MCF 10A (cell line): ENCODE data around the gene PIGZ. TPM values are rescaled to one million over a fixed set of nuclear protein-coding genes. Genes with fewer than 3 reads are reported as not detected.
A peak's percentile ranks its signal among the peaks of the same experiment; 100 is the strongest.

ENCODE experiments used
- BruUV-seq: library from RNA; stranded (reverse); fragments of 400-500 nt; replicated peaks from 2 replicates; lab custom pipeline; 2021; lab: Mats Ljungman, UMichigan
- CTCF ChIA-PET: fragments of 300-600 bp; sonication (Branson Sonifier 250); formaldehyde crosslinking; extraction: SDS; loops from one replicate; lab custom pipeline; 2021; ENCODE audit warnings: antibody characterized with exemption, inconsistent platforms; lab: Yijun Ruan, JAX
- POLR2A ChIA-PET: fragments of 300-600, 350-650 bp; sonication (Branson Sonifier 250); formaldehyde crosslinking; extraction: SDS; loops from one replicate; lab custom pipeline; 2020; ENCODE audit warnings: antibody characterized with exemption, inconsistent platforms; lab: Yijun Ruan, JAX
- DNase-seq: peaks from one replicate; pipeline ENCODE4 v3.0.0-alpha.2; 2018; ENCODE audit not compliant: unreplicated experiment
- H3K27ac Mint-ChIP-seq: one replicate; pipeline ENCODE4 v1.8.0; 2022; ENCODE audit warnings: mild to moderate bottlenecking, low read depth, mixed read lengths; ENCODE audit not compliant: unreplicated experiment
- H3K27me3 Mint-ChIP-seq: one replicate; pipeline ENCODE4 v1.8.0; 2022; ENCODE audit warnings: mixed read lengths; ENCODE audit not compliant: insufficient read depth, unreplicated experiment
- H3K36me3 Mint-ChIP-seq: one replicate; pipeline ENCODE4 v1.8.0; 2022; ENCODE audit warnings: mild to moderate bottlenecking, moderate library complexity, mixed read lengths; ENCODE audit not compliant: insufficient read depth, unreplicated experiment
- H3K4me1 Mint-ChIP-seq: one replicate; pipeline ENCODE4 v1.8.0; 2022; ENCODE audit warnings: mixed read lengths; ENCODE audit not compliant: insufficient read depth, unreplicated experiment
- H3K4me3 Mint-ChIP-seq: one replicate; pipeline ENCODE4 v1.8.0; 2022; ENCODE audit warnings: mild to moderate bottlenecking, moderate library complexity, mixed read lengths; ENCODE audit not compliant: unreplicated experiment
- H3K9me3 Mint-ChIP-seq: one replicate; pipeline ENCODE4 v1.8.0; 2022; ENCODE audit warnings: mixed read lengths; ENCODE audit not compliant: unreplicated experiment
- intact Hi-C: fragments of 100-400 bp; cut with micrococcal nuclease; formaldehyde crosslinking; loops from 2 replicates; pipeline ENCODE4 v1.14.1; 2022
- total RNA-seq: library from RNA; stranded (reverse); gene quantifications from 2 replicates; pipeline ENCODE4 v1.2.3, GENCODE V29; 2022
- TF ChIP-seq, protein P1 (sequence below): fragments of 200-600 bp; IDR thresholded peaks from one replicate; pipeline ENCODE4 v1.8.0; 2022; ENCODE audit warnings: antibody characterized with exemption, mild to moderate bottlenecking; ENCODE audit not compliant: unreplicated experiment

Gene PIGZ
- total RNA-seq, 1 experiment from 2014 or later: 5.2 TPM

DNA sequence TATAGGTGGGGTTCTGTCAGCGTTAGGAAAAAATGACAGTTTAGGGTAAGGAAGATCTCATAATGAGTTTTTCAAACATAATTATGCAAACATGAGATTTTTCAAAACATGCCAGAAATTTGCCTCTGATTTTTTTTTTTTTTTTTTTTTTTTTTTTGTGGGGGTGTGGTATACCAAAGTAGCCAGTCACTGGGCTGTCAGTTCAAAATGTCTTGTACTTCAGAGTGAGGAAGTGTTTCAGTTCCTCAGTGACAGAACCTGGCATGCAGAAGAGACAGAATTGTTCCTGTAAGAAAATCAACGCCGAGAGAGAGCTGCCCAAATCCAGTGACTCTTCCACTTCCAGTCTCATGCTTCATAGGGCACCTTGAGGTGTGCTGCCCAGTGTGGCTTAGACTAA, 36.0 kb downstream of the PIGZ start:
- BruUV-seq: no TSS peak
- POLR2A ChIA-PET: interaction anchor here (0.9 kb wide), 1 partner anchor 16 kb away, joined by 3 read pairs; no protein-coding TSS in a partner anchor

DNA sequence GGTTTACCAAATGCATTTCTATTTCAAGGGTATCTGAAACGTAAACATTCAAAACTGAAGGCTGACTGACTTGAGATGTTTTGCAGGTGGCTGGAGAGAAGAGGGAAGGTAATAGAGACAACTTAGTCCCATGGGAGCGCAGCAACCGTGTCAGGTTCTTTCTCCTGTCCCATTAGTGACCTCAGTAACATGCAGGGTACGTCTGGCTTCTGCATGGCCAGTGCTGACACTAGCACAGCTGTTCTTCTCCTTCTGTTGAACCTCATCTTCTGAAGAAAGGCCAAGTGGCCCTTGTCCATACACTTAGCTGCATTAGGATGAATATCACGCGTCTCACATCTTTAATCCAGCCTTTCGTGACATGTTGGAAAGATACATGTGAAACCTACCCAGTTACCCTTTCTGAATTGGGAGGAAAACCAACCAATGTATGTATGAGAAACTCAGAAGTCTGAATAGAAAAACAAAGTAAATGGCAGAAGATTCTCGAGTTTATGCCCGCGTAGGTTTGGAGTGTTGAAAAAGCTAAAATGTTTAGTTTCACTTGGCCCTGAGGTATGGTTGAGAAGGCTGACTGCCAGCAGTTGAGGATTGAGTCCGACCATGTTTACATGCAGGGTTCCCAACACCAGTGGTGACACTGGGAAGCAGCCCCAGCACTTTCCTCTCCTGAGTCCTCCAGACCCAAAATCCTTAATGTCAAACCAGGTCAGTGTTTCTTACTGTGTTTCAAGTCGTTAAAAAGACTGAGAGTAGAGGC, 36.6 kb downstream of the PIGZ start:
- intact Hi-C loops: no loop called here
- H3K36me3 Mint-ChIP-seq: peaks cover 88% of the 10 kb centered on the region
- no peaks in the 10 kb centered on the region for H3K4me1 Mint-ChIP-seq
- CTCF ChIA-PET: interaction anchor here (1.4 kb wide), 1 partner anchor 10 kb away, joined by 4 read pairs; no protein-coding TSS in a partner anchor
- TF ChIP-seq, protein P1, sequence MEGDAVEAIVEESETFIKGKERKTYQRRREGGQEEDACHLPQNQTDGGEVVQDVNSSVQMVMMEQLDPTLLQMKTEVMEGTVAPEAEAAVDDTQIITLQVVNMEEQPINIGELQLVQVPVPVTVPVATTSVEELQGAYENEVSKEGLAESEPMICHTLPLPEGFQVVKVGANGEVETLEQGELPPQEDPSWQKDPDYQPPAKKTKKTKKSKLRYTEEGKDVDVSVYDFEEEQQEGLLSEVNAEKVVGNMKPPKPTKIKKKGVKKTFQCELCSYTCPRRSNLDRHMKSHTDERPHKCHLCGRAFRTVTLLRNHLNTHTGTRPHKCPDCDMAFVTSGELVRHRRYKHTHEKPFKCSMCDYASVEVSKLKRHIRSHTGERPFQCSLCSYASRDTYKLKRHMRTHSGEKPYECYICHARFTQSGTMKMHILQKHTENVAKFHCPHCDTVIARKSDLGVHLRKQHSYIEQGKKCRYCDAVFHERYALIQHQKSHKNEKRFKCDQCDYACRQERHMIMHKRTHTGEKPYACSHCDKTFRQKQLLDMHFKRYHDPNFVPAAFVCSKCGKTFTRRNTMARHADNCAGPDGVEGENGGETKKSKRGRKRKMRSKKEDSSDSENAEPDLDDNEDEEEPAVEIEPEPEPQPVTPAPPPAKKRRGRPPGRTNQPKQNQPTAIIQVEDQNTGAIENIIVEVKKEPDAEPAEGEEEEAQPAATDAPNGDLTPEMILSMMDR: no peak
- no peaks in the 10 kb centered on the region for H3K27me3 Mint-ChIP-seq
- POLR2A ChIA-PET: interaction anchor here (0.7 to 1.7 kb wide), 3 partner anchors 10 to 62 kb away, joined by 3 to 6 read pairs (median 3); partner anchors contain the start of gene NCBP2
- H3K27ac Mint-ChIP-seq: no peak overlapping the region
- BruUV-seq: TSS peak; percentile 10
- no peak overlapping the region for H3K4me3 Mint-ChIP-seq
- DNase-seq: no peak
- no peaks in the 10 kb centered on the region for H3K9me3 Mint-ChIP-seq

More for the DNA sequence above, 36.0 kb downstream of the PIGZ start:
- no peak overlapping the region for H3K4me3 Mint-ChIP-seq
- intact Hi-C loops: no loop called here
- no peaks in the 10 kb centered on the region for H3K27me3 Mint-ChIP-seq
- DNase-seq: no peak
- TF ChIP-seq, protein P1: no peak
- H3K9me3 Mint-ChIP-seq: no peaks in the 10 kb centered on the region
- CTCF ChIA-PET: no interaction called here
- no peak overlapping the region for H3K27ac Mint-ChIP-seq
- H3K36me3 Mint-ChIP-seq: peaks cover 91% of the 10 kb centered on the region
- no peaks in the 10 kb centered on the region for H3K4me1 Mint-ChIP-seq

DNA sequence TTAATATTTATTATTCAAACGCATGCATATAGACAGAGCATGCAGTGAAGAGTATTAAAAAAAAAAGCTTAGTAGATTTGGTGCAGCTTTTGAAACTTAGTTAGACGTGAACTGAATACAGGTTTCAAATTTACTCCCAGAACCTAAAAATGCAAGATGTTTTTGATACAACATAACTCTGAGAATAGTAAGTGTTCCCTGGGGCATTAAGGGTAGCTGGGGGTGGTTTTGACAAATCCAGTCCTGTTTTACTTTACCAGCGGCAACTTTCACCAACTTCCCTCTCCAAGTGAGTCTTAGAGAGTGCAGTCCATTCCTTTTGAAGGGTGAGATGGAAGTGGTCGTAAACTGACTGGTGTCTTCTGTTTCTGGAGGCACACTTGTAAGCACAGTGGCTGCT, 37.5 kb downstream of the PIGZ start:
- TF ChIP-seq, protein P1: no peak
- Mint-ChIP-seq H3K9me3 (no peaks in the 10 kb centered on the region), H3K4me1 (no peaks in the 10 kb centered on the region), H3K4me3 (no peak overlapping the region), H3K27ac (no peak overlapping the region), H3K27me3 (no peaks in the 10 kb centered on the region), H3K36me3 (peaks cover 85% of the 10 kb centered on the region)
- DNase-seq: no peak
- no TSS peak for BruUV-seq
- intact Hi-C loops: no loop called here
- ChIA-PET CTCF (interaction anchor here (0.5 to 1.4 kb wide), 2 partner anchors 11 to 57 kb away, joined by 3 to 4 read pairs; no protein-coding TSS in a partner anchor), POLR2A (interaction anchor here (1.7 kb wide), 1 partner anchor 11 kb away, joined by 6 read pairs; the partner anchor contains the start of gene NCBP2)
